IMR-90 (cell line): ENCODE data around the gene RNF217. TPM values are rescaled to one million over a fixed set of nuclear protein-coding genes. Genes with fewer than 3 reads are reported as not detected.

Experiments used
- ATAC-seq: fragments of 200-7000 bp; cut with Tn5 transposase; 2 replicates; pipeline ENCODE4 v1.9.1; 2020; ENCODE audit warnings: low read depth, mild to moderate bottlenecking, moderate library complexity
- BruUV-seq: library from RNA; stranded (reverse); fragments of 400-500 nt; replicated peaks from 2 replicates; lab custom pipeline; 2021; lab: Mats Ljungman, UMichigan
- CTCF ChIA-PET: fragments of 300-600 bp; formaldehyde crosslinking; extraction: SDS; loops from one replicate; lab custom pipeline; 2021; ENCODE audit warnings: antibody characterized with exemption; lab: Yijun Ruan, JAX
- POLR2A ChIA-PET: fragments of 300-600 bp; sonication (Branson Sonifier 250); formaldehyde crosslinking; loops from one replicate; lab custom pipeline; 2022; ENCODE audit warnings: antibody characterized with exemption; ENCODE audit not compliant: unreplicated experiment; lab: Charles Lee
- DNase-seq: peaks from one replicate; pipeline ENCODE4 v3.0.0; 2013
- H2AFZ ChIP-seq: replicated peaks from 2 replicates; pipeline ENCODE3; 2013; ENCODE audit warnings: low read length, mild to moderate bottlenecking; ENCODE audit not compliant: poor library complexity
- H2AK5ac ChIP-seq: 2 replicates; pipeline ENCODE4 v1.6.1; 2013; ENCODE audit warnings: low read depth, low read length, inconsistent platforms
- H2AK9ac ChIP-seq: replicated peaks from 2 replicates; pipeline ENCODE3; 2013; ENCODE audit warnings: mild to moderate bottlenecking, low read depth, low read length, moderate library complexity; ENCODE audit not compliant: poor library complexity
- H2BK120ac ChIP-seq: 2 replicates; pipeline ENCODE4 v1.6.1; 2013; ENCODE audit warnings: low read depth, low read length, inconsistent platforms
- H2BK15ac ChIP-seq: 3 replicates; pipeline ENCODE4 v1.6.1; 2013; ENCODE audit warnings: low read depth, low read length, inconsistent platforms
- H2BK20ac ChIP-seq: 2 replicates; pipeline ENCODE4 v1.6.1; 2013; ENCODE audit warnings: low read depth, mild to moderate bottlenecking, inconsistent platforms, low read length, moderate library complexity
- H2BK5ac ChIP-seq: 2 replicates; pipeline ENCODE4 v1.6.1; 2013; ENCODE audit warnings: mild to moderate bottlenecking, low read depth, low read length, inconsistent platforms; ENCODE audit not compliant: poor library complexity, severe bottlenecking
- H3K14ac ChIP-seq: replicated peaks from 2 replicates; pipeline ENCODE4 v1.6.1; 2013; ENCODE audit warnings: low read depth, low read length, inconsistent platforms
- H3K18ac ChIP-seq: 2 replicates; pipeline ENCODE4 v1.6.1; 2013; ENCODE audit warnings: low read depth, low read length, control low read depth
- H3K23ac ChIP-seq: 2 replicates; pipeline ENCODE4 v1.6.1; 2013; ENCODE audit warnings: low read depth, low read length, inconsistent platforms
- H3K27ac ChIP-seq: 2 replicates; pipeline ENCODE4 v1.5.1; 2013; ENCODE audit warnings: mild to moderate bottlenecking, control low read depth, low read length; ENCODE audit not compliant: insufficient read depth
- H3K27me3 ChIP-seq: 2 replicates; pipeline ENCODE4 v1.6.1; 2013; ENCODE audit warnings: low read length; ENCODE audit not compliant: control insufficient read depth, insufficient read depth
- H3K36me3 ChIP-seq: 2 replicates; pipeline ENCODE4 v1.6.1; 2013; ENCODE audit warnings: low read length, mixed read lengths; ENCODE audit not compliant: control insufficient read depth, insufficient read depth
- H3K4ac ChIP-seq: 2 replicates; pipeline ENCODE4 v1.6.1; 2013; ENCODE audit warnings: low read depth, low read length, inconsistent platforms
- H3K4me1 ChIP-seq: 2 replicates; pipeline ENCODE4 v1.6.1; 2013; ENCODE audit warnings: low read length, mixed read lengths; ENCODE audit not compliant: control insufficient read depth, insufficient read depth
- H3K4me2 ChIP-seq: 2 replicates; pipeline ENCODE4 v1.6.1; 2013; ENCODE audit warnings: low read depth, mild to moderate bottlenecking, control low read depth, low read length, moderate library complexity
- H3K4me3 ChIP-seq: 2 replicates; pipeline ENCODE4 v1.5.1; 2013; ENCODE audit warnings: low read depth, mild to moderate bottlenecking, control low read depth, low read length, moderate library complexity; ENCODE audit not compliant: insufficient read depth
- H3K56ac ChIP-seq: 2 replicates; pipeline ENCODE4 v1.6.1; 2013; ENCODE audit warnings: low read length, inconsistent platforms; ENCODE audit not compliant: insufficient read depth; ENCODE audit errors: extremely low read depth
- H3K79me1 ChIP-seq, 2 experiments: 2 replicates each; pipeline ENCODE4 v1.6.1; 2013; ENCODE audit warnings: low read length in 2 of 2, inconsistent platforms in 1 of 2, low read depth in 1 of 2
- H3K9ac ChIP-seq: 2 replicates; pipeline ENCODE4 v1.6.1; 2013; ENCODE audit warnings: low read depth, low read length, control low read depth
- H3K9me1 ChIP-seq: 2 replicates; pipeline ENCODE4 v1.6.1; 2013; ENCODE audit warnings: low read length, inconsistent platforms; ENCODE audit not compliant: insufficient read depth
- H3K9me3 ChIP-seq: 2 replicates; pipeline ENCODE4 v1.6.1; 2013; ENCODE audit warnings: low read length; ENCODE audit not compliant: control insufficient read depth, insufficient read depth
- H4K20me1 ChIP-seq: 2 replicates; pipeline ENCODE4 v1.6.1; 2013; ENCODE audit warnings: low read length, inconsistent platforms; ENCODE audit not compliant: insufficient read depth
- H4K5ac ChIP-seq: 2 replicates; pipeline ENCODE4 v1.6.1; 2013; ENCODE audit warnings: mild to moderate bottlenecking, low read depth, low read length, control low read depth
- H4K8ac ChIP-seq, 2 experiments: 2 replicates each; pipeline ENCODE4 v1.6.1; 2013; ENCODE audit warnings: low read depth in 2 of 2, low read length in 2 of 2, control low read depth in 1 of 2, inconsistent platforms in 1 of 2
- H4K91ac ChIP-seq: 2 replicates; pipeline ENCODE4 v1.6.1; 2013; ENCODE audit warnings: low read depth, low read length, inconsistent platforms; ENCODE audit not compliant: insufficient read depth
- BHLHE40 ChIP-seq: fragments of 150-350 bp; IDR thresholded peaks from 2 replicates; pipeline ENCODE4 v1.6.1; 2016; ENCODE audit warnings: mild to moderate bottlenecking, low read depth, low read length
- CEBPB ChIP-seq: IDR thresholded peaks from 2 replicates; pipeline ENCODE4 v1.6.1; 2012; ENCODE audit warnings: low read depth, low read length, improper control_type of control experiment
- ELK1 ChIP-seq: fragments of 150-350 bp; IDR thresholded peaks from 2 replicates; pipeline ENCODE4 v1.6.1; 2016; ENCODE audit warnings: low read depth, mild to moderate bottlenecking, low read length, moderate library complexity, borderline replicate concordance
- FOS ChIP-seq: fragments of 150-350 bp; IDR thresholded peaks from 2 replicates; pipeline ENCODE4 v1.6.1; 2016; ENCODE audit warnings: low read depth, low read length
- MAFK ChIP-seq: IDR thresholded peaks from 2 replicates; pipeline ENCODE4 v1.6.1; 2012; ENCODE audit warnings: low read depth, low read length, improper control_type of control experiment
- POLR2A ChIP-seq: IDR thresholded peaks from 2 replicates; pipeline ENCODE4 v1.6.1; 2012; ENCODE audit warnings: mild to moderate bottlenecking, low read depth, low read length
- RCOR1 ChIP-seq: IDR thresholded peaks from 2 replicates; pipeline ENCODE4 v1.6.1; 2012; ENCODE audit warnings: mild to moderate bottlenecking, low read length, improper control_type of control experiment; ENCODE audit not compliant: insufficient replicate concordance
- SMC3 ChIP-seq: fragments of 150-350 bp; IDR thresholded peaks from 2 replicates; pipeline ENCODE4 v1.6.1; 2016; ENCODE audit warnings: low read depth, mild to moderate bottlenecking, antibody characterized with exemption, low read length, moderate library complexity
- USF2 ChIP-seq: fragments of 150-350 bp; IDR thresholded peaks from 2 replicates; pipeline ENCODE4 v1.6.1; 2017; ENCODE audit warnings: mild to moderate bottlenecking, antibody characterized with exemption, low read length, low read depth
- WGBS, 2 experiments: methylation state at CpG; one replicate each; pipeline versions ENCODE4 v1.1.5 to v1.1.7; 2013; ENCODE audit warnings: missing lambda C conversion rate in 2 of 2; ENCODE audit not compliant: insufficient read length in 1 of 2; ENCODE audit errors: extremely low coverage in 2 of 2; 5-methylcytosine and 5-hydroxymethylcytosine counted together
- dilution Hi-C: fragments of 300-500 bp; cut with HindIII; formaldehyde crosslinking; loops from one replicate; pipeline ENCODE4 v1.14.3; 2018; ENCODE audit warnings: low sequenced_read_pairs; ENCODE audit not compliant: unreplicated experiment
- in situ Hi-C: fragments of 300-500 bp; cut with MboI; formaldehyde crosslinking; loops from 3 replicates; pipeline ENCODE4 v1.14.3; 2019; ENCODE audit warnings: low sequenced_read_pairs, inconsistent platforms, mixed read lengths
- intact Hi-C: fragments of 100-400 bp; cut with micrococcal nuclease; formaldehyde crosslinking; loops from 2 replicates; pipeline ENCODE4 v1.10.0; 2022
- polyA plus RNA-seq, 3 experiments: library from polyadenylated mRNA; depleted of rRNA; stranded (reverse); fragments of >200 nt; gene quantifications; 2 replicates each; pipeline ENCODE4 v1.2.3, GENCODE V29; 2012; ENCODE audit warnings: low replicate concordance in 1 of 3
- total RNA-seq: library from RNA; depleted of rRNA; stranded (reverse); fragments of >200 nt; gene quantifications from 2 replicates; pipeline ENCODE4 v1.2.3, GENCODE V29; 2012

The RNF217 gene
- total and polyA plus RNA-seq, 2 of the 4 experiments (the other 2 are of a cell fraction): 11.7 to 20.4 TPM

DNA sequence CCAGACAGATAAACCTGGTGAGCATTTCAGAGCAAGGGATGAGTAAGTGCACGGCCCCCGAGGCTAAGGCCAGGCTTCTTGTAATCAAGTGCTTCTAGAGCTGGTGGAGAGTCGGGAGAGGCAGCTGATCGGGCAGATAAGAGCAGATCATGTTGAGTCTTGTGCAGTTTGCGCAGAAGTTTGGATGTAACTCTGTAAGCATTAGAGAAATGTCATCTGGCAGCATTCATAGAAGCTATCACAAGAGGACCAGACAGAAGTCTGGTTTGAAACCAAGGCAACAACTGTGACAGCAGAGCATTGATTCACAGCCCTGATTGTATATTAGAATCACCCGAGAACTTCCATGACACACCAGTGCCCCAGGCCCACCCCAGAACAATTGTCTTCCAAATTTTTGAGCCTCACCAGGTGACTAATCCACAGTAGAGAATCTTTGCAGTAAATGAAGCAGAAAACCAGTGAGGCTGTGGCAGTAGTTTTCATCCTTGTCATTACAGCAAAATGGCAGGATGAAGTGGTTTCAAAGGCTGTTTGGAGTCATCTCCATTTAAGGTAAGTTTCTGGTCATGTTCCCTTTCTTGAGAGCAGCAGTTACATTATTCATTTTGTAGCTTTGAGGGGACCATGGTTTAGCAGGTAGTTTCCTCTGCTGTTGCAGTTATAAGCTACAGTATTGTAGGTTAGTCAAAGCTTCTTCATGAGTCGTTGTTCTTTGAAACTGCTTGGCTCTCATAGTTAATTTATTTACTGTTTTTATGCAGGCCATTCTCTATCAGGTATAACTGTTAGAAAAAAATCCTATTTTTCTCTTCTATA, 84.1 kb downstream of the RNF217 start:
- H3K27me3 ChIP-seq: no peaks in the 10 kb centered on the region
- H3K23ac ChIP-seq: no peak overlapping the region
- no peak overlapping the region for H2BK15ac ChIP-seq
- H3K56ac ChIP-seq: no peak overlapping the region
- H3K4ac ChIP-seq: no peak overlapping the region
- no peak for ATAC-seq
- H2BK120ac ChIP-seq: no peak overlapping the region
- WGBS, 2 experiments: 90% methylated on average over 2 of the region's 7 CpGs; no CpG with 5 or more reads in 1 of the 2 experiments
- no peak overlapping the region for H2BK5ac ChIP-seq
- H2BK20ac ChIP-seq: no peak overlapping the region
- H3K79me1 ChIP-seq: peaks cover 35 to 49% of the 10 kb centered on the region in 2 experiments
- dilution Hi-C loops (no loop called here), intact Hi-C loops (no loop called here), in situ Hi-C loops (no loop called here)
- peaks cover 13% of the 10 kb centered on the region; the same call in 1 of the 2 replicates for H4K20me1 ChIP-seq
- no peak overlapping the region for H2AK5ac ChIP-seq
- ChIA-PET CTCF (no interaction called here), POLR2A (no interaction called here)
- no peak overlapping the region for H4K8ac ChIP-seq
- DNase-seq: no peak
- BruUV-seq: no TSS peak
- H3K9ac ChIP-seq: no peak overlapping the region
- no peak overlapping the region for H3K18ac ChIP-seq
- no peak overlapping the region for H3K27ac ChIP-seq
- no peak overlapping the region for H3K4me2 ChIP-seq
- no peaks in the 10 kb centered on the region for H3K9me3 ChIP-seq
- no peak overlapping the region for H2AFZ ChIP-seq
- peaks cover 7% of the 10 kb centered on the region; the same call in 1 of the 2 replicates for H3K9me1 ChIP-seq
- TF ChIP-seq SMC3 (no peak), ELK1 (no peak), CEBPB (no peak), RCOR1 (no peak), MAFK (no peak), BHLHE40 (no peak), POLR2A (no peak), USF2 (no peak), FOS (no peak)
- no peak overlapping the region for H4K91ac ChIP-seq
- no peak overlapping the region for H4K5ac ChIP-seq
- H3K4me3 ChIP-seq: no peak overlapping the region
- H3K4me1 ChIP-seq: peaks cover 3% of the 10 kb centered on the region; the same call in 1 of the 2 replicates
- no peak overlapping the region for H2AK9ac ChIP-seq
- H3K14ac ChIP-seq: no peak overlapping the region
- peaks cover 13% of the 10 kb centered on the region for H3K36me3 ChIP-seq
